ENCODE measurements around the gene TBC1D10B. TPM values are rescaled to one million over a fixed set of nuclear protein-coding genes. Genes with fewer than 3 reads are reported as not detected.

TBC1D10B gene
- total and polyA plus RNA-seq, 2 of the 8 experiments (the other 6 are each of a cell fraction or from before 2014, with no cell fraction given), result 15.4 to 28.6 TPM

DNA sequence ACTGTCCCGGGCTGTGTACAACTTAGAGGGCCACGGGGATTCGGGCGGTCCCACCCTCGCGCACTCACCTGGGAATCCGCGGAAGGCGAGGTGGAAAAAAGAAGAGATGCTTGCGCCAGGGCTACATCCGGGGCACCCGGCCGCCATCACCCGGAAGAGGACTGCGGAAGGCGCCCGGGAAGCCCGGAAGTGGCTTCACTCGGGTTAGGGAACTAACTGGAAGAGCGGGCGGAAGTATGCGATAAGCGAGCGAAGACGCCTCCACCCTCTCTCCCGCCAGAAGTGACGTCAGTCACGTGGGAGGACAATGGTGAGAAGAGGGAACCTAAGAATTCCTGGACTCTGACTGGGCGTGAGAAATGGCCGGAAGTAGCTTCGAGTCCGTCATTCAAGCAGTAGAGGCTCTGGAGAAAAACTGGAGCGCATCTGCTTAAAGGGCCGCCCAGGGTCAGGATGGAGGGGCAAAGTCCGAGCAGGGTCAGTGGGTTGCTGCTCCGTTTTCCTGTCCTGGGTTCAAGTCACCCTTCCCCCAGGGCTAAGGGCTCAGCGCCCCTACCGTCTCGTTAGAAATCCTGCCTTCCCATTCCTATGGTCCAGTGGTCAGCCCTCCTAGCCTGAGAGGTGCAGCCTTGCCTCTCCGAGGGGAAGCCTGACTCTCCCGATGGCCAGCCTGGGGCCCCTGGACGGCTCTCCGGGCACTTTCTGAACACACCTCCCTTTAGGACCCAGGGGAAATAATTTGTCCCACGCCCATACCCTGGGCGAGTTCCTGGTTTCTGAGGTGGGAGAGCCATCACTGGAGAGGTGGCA, 14.9 kb downstream of the TBC1D10B start, which contains the start of gene CD2BP2:
TSS of gene CD2BP2 (minus strand) at position 165 of the 810 bp plus-strand sequence. CDS start 627 bp downstream, outside the sequence.
- Histone ChIP-seq H3K23ac (ENCODE audit: insufficient read length) (no peak within 1 kb of the TSS), H3K18ac (ENCODE audit: extremely low read depth, low read length) (peak within 1 kb of the TSS; percentile 93), H3K4me1 (replicated peaks in 1 of 4; ENCODE audit: control insufficient read depth in 3 of 4, insufficient read depth in 4 of 4, low read length in 3 of 4) (peaks cover 0 to 12% (median 6%) of the 10 kb centered on the region in 4 experiments; a peak in 5 of 7 replicates), H2AK5ac (ENCODE audit: low read depth, low read length) (peak within 1 kb of the TSS; percentile 17; the same call in 1 of the 2 replicates), H3K79me1 (ENCODE audit: low read depth, low read length) (no peaks in the 10 kb centered on the region; the same call in 1 of the 2 replicates), H3K36me3 (ENCODE audit: control insufficient read depth in 2 of 4, insufficient read depth in 4 of 4, low read length in 3 of 4) (peaks cover 12 to 34% (median 28%) of the 10 kb centered on the region in 4 experiments), H2BK12ac (ENCODE audit: low read depth, low read length) (peak within 1 kb of the TSS; percentile 85), H3K27ac (ENCODE audit: low read depth, low read length) (peak within 1 kb of the TSS; percentile 97), H3K56ac (replicated peaks; ENCODE audit: insufficient read length, low read depth, low read length) (peak within 1 kb of the TSS; percentile 79), H4K91ac (replicated peaks; ENCODE audit: insufficient read length, low read length) (peak within 1 kb of the TSS; percentile 92), H4K5ac (ENCODE audit: insufficient read length, low read depth, low read length) (peak within 1 kb of the TSS; percentile 88), H2BK120ac (replicated peaks; ENCODE audit: low read depth, low read length) (peak within 1 kb of the TSS; percentile 44), H3K4me2 (ENCODE audit: insufficient read depth in 1 of 2, low read depth in 2 of 2, low read length in 2 of 2) (peak within 1 kb of the TSS; percentile 61 to 88), H3K4me3 (ENCODE audit: extremely low read depth in 1 of 4, insufficient read depth in 2 of 4, low read depth in 3 of 4, low read length in 4 of 4) (peak within 1 kb of the TSS; percentile 51 to 93 (median 81)), H2BK5ac (ENCODE audit: low read depth, low read length) (peak within 1 kb of the TSS; percentile 96), H3K27me3 (replicated peaks in 1 of 4; ENCODE audit: control insufficient read depth in 3 of 4, extremely low read depth in 1 of 4, insufficient read depth in 3 of 4, low read length in 3 of 4) (no peaks in the 10 kb centered on the region), H3K4ac (replicated peaks; ENCODE audit: insufficient read length, low read depth, low read length) (peak within 1 kb of the TSS; percentile 69), H2BK15ac (ENCODE audit: low read length) (peak within 1 kb of the TSS; percentile 95), H3K9me3 (ENCODE audit: insufficient read depth in 2 of 2, low read depth in 1 of 2, low read length in 1 of 2) (no peaks in the 10 kb centered on the region), H4K8ac (ENCODE audit: extremely low read depth, insufficient read depth, low read length) (peak within 1 kb of the TSS; percentile 93), H4K20me1 (replicated peaks in 1 of 2; ENCODE audit: control insufficient read depth in 1 of 2, insufficient read depth in 2 of 2, low read length in 2 of 2) (peaks cover 1 to 9% of the 10 kb centered on the region in 2 experiments), H3K79me2 (ENCODE audit: control insufficient read depth in 1 of 2, insufficient read depth in 2 of 2, low read length in 2 of 2) (peaks cover 0 to 14% of the 10 kb centered on the region in 2 experiments; a peak in 2 of 4 replicates), H2AFZ (ENCODE audit: low read length) (peak within 1 kb of the TSS; percentile 65), H3K9ac (replicated peaks in 1 of 4; ENCODE audit: extremely low read depth in 1 of 4, low read depth in 3 of 4, low read length in 3 of 4) (peak within 1 kb of the TSS; percentile 88 to 96 (median 90)), H3K23me2 (ENCODE audit: low read depth, low read length) (peaks cover 11% of the 10 kb centered on the region), H2BK20ac (ENCODE audit: low read length) (0 out of 2 replicates have a peak within 1 kb of the TSS, but pooled peaks have one; percentile 64), H3K14ac (ENCODE audit: insufficient read length) (no peak within 1 kb of the TSS)
- WGBS, 2 experiments (ENCODE audit: extremely low coverage in 1 of 2, insufficient coverage in 1 of 2, insufficient read length in 1 of 2, insufficient replicate concordance in 2 of 2, low coverage in 1 of 2, low lambda C conversion rate in 2 of 2, missing lambda C conversion rate in 1 of 2), result 2% methylated on average over 40 of the region's 45 CpGs; no CpG with 5 or more reads in 1 of the 2 experiments
- ChIA-PET CTCF (ENCODE audit: partially characterized antibody) (interaction anchor here (0.5 to 3.5 kb wide), 9 partner anchors 10 to 160 kb away, joined by 3 to 20 read pairs (median 4); partner anchors contain the start of gene TBC1D10B), POLR2A (ENCODE audit: partially characterized antibody) (interaction anchor here (0.6 to 7.9 kb wide), 27 partner anchors 7 to 578 kb away, joined by 3 to 79 read pairs (median 5); partner anchors contain the start of genes ALDOA, SRCAP, TBC1D10B and ZNF48)
- peak; percentile 94 for FAIRE-seq
- DNase-seq (ENCODE audit: low read depth in 1 of 2, low spot score in 2 of 2), result peak; percentile 92 to 96
- TF ChIP-seq, protein P1, sequence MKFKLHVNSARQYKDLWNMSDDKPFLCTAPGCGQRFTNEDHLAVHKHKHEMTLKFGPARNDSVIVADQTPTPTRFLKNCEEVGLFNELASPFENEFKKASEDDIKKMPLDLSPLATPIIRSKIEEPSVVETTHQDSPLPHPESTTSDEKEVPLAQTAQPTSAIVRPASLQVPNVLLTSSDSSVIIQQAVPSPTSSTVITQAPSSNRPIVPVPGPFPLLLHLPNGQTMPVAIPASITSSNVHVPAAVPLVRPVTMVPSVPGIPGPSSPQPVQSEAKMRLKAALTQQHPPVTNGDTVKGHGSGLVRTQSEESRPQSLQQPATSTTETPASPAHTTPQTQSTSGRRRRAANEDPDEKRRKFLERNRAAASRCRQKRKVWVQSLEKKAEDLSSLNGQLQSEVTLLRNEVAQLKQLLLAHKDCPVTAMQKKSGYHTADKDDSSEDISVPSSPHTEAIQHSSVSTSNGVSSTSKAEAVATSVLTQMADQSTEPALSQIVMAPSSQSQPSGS (IDR thresholded peaks at IDR 0.05; ENCODE audit: low read length), result peak; percentile 91
- TF ChIP-seq SP1 (IDR thresholded peaks at IDR 0.05; ENCODE audit: low read depth, low read length) (peak; percentile 66; the same call in 1 of the 2 replicates), USF2 (IDR thresholded peaks at IDR 0.05; ENCODE audit: low read length) (peak; percentile 87), SIX5 (IDR thresholded peaks at IDR 0.05; ENCODE audit: low read depth, low read length) (peak; percentile 25; the same call in 1 of the 2 replicates), RBBP5 (IDR thresholded peaks at IDR 0.05; ENCODE audit: borderline replicate concordance, low read depth, low read length) (no peak; the same call in 1 of the 2 replicates), TAF7 (optimal IDR thresholded peaks at IDR 0.05; ENCODE audit: borderline replicate concordance, low read depth, low read length) (peak; percentile 75), JUN (IDR thresholded peaks at IDR 0.05; ENCODE audit: low read depth, low read length) (no peak)
